Chondrocyte (in vitro differentiated cells): ENCODE data around the gene CD44. TPM values are rescaled to one million over a fixed set of nuclear protein-coding genes. Genes with fewer than 3 reads are reported as not detected.

ENCODE experiments used
- DNase-seq: peaks from one replicate; pipeline ENCODE4 v3.0.0; 2021; ENCODE audit warnings: mixed read lengths, low spot score
- H3K27ac Mint-ChIP-seq: one replicate; pipeline ENCODE4 v1.8.0; 2021; ENCODE audit warnings: mild to moderate bottlenecking, moderate library complexity, mixed read lengths; ENCODE audit not compliant: unreplicated experiment
- H3K27me3 Mint-ChIP-seq: 2 replicates; pipeline ENCODE4 v1.8.0; 2021; ENCODE audit warnings: low read depth, mixed read lengths
- H3K36me3 Mint-ChIP-seq: 2 replicates; pipeline ENCODE4 v1.8.0; 2021; ENCODE audit warnings: low read depth, mixed read lengths
- H3K4me1 Mint-ChIP-seq: 2 replicates; pipeline ENCODE4 v1.8.0; 2021; ENCODE audit warnings: low read depth, mild to moderate bottlenecking, mixed read lengths
- H3K4me3 Mint-ChIP-seq: one replicate; pipeline ENCODE4 v1.8.0; 2021; ENCODE audit warnings: mild to moderate bottlenecking, moderate library complexity, mixed read lengths; ENCODE audit not compliant: unreplicated experiment
- H3K9me3 Mint-ChIP-seq: 2 replicates; pipeline ENCODE4 v1.8.0; 2021; ENCODE audit warnings: low read depth, mixed read lengths
- CTCF ChIP-seq: fragments of 200-600 bp; sonication (generic); IDR thresholded peaks from 2 replicates; pipeline ENCODE4 v1.5.0; 2021; ENCODE audit warnings: antibody characterized with exemption, mild to moderate bottlenecking, moderate library complexity
- total RNA-seq: library from RNA; stranded (reverse); gene quantifications from 3 replicates; pipeline ENCODE4 v1.2.1, GENCODE V29; 2021

CD44 gene
- total RNA-seq, 1 donor from 2014 or later = 179 TPM

- Mint-ChIP-seq H3K4me1 (peaks cover 13% of the 10 kb centered on the region), H3K36me3 (no peaks in the 10 kb centered on the region), H3K27me3 (no peaks in the 10 kb centered on the region), H3K9me3 (no peaks in the 10 kb centered on the region), H3K27ac (no peak overlapping the region), H3K4me3 (no peak overlapping the region)
- DNase-seq = no peak
- no peak for TF ChIP-seq CTCF
Measured at GRCh38 chr11:35112056-35112845, 26.7 kb upstream of the CD44 start.

GRCh38 chr11:35112846-35113105 is 26.2 kb upstream of the CD44 start:
- Mint-ChIP-seq H3K4me1 (peaks cover 13% of the 10 kb centered on the region), H3K27me3 (no peaks in the 10 kb centered on the region), H3K4me3 (no peak overlapping the region), H3K27ac (no peak overlapping the region), H3K36me3 (no peaks in the 10 kb centered on the region), H3K9me3 (no peaks in the 10 kb centered on the region)
- no peak for DNase-seq
- TF ChIP-seq CTCF = no peak

- peaks cover 13% of the 10 kb centered on the region for H3K27me3 Mint-ChIP-seq
- peaks cover 3% of the 10 kb centered on the region for H3K36me3 Mint-ChIP-seq
- H3K27ac Mint-ChIP-seq = no peak overlapping the region
- TF ChIP-seq CTCF = no peak
- no peaks in the 10 kb centered on the region for H3K9me3 Mint-ChIP-seq
- H3K4me1 Mint-ChIP-seq = peaks cover 13% of the 10 kb centered on the region
- no peak for DNase-seq
- H3K4me3 Mint-ChIP-seq = no peak overlapping the region
Measured at GRCh38 chr11:35114906-35115687, 23.9 kb upstream of the CD44 start.

- Mint-ChIP-seq H3K27ac (no peak overlapping the region), H3K4me1 (peaks cover 13% of the 10 kb centered on the region), H3K4me3 (no peak overlapping the region), H3K9me3 (no peaks in the 10 kb centered on the region), H3K36me3 (peaks cover 3% of the 10 kb centered on the region), H3K27me3 (peaks cover 16% of the 10 kb centered on the region)
- no peak for TF ChIP-seq CTCF
- DNase-seq = no peak
Measured at GRCh38 chr11:35115688-35116030, 23.3 kb upstream of the CD44 start.

- Mint-ChIP-seq H3K27me3 (peaks cover 21% of the 10 kb centered on the region), H3K27ac (no peak overlapping the region), H3K4me3 (no peak overlapping the region), H3K36me3 (peaks cover 3% of the 10 kb centered on the region), H3K4me1 (peaks cover 9% of the 10 kb centered on the region), H3K9me3 (no peaks in the 10 kb centered on the region)
- no peak for TF ChIP-seq CTCF
- no peak for DNase-seq
Measured at GRCh38 chr11:35116245-35116644, 22.7 kb upstream of the CD44 start.
